Heart left ventricle (tissue), 16 donors: ENCODE results near the gene GPR39. TPM values are rescaled to one million over a fixed set of nuclear protein-coding genes. Genes with fewer than 3 reads are reported as not detected.

Source experiments
- ATAC-seq, 4 donors: fragments of 200-7000 bp; cut with Tn5 transposase; one replicate each; pipeline ENCODE4 v1.9.1; 2020 to 2022; ENCODE audit warnings: moderate library complexity in 4 of 4, mild to moderate bottlenecking in 3 of 4, moderate number of reproducible peaks in 1 of 4
- DNase-seq, 5 donors: peaks; one replicate each; pipeline ENCODE4 v3.0.0-alpha.2; 2020
- H3K27ac ChIP-seq, 12 donors: fragments of 200-600 bp; sonication (generic) in 4 of 12; one replicate each; pipeline versions ENCODE4 v1.5.0 to v1.8.0; 2016 to 2022; ENCODE audit warnings: mild to moderate bottlenecking in 2 of 12
- H3K27me3 ChIP-seq, 9 donors: fragments of 200-600 bp; sonication (generic) in 2 of 9; one replicate each; pipeline versions ENCODE4 v1.5.1 to v1.8.0; 2016 to 2022; ENCODE audit warnings: mild to moderate bottlenecking in 3 of 9
- H3K36me3 ChIP-seq, 9 donors: fragments of 200-600 bp; sonication (generic) in 2 of 9; one replicate each; pipeline versions ENCODE4 v1.5.0 to v1.8.0; 2018 to 2022; ENCODE audit warnings: mild to moderate bottlenecking in 2 of 9
- H3K4me1 ChIP-seq, 12 donors: fragments of 200-600 bp; sonication (generic) in 4 of 12; one replicate each; pipeline versions ENCODE4 v1.5.0 to v1.8.0; 2016 to 2022; ENCODE audit warnings: mild to moderate bottlenecking in 3 of 12
- H3K4me3 ChIP-seq, 12 donors: fragments of 200-600 bp; sonication (generic) in 4 of 12; one replicate each; pipeline versions ENCODE4 v1.5.0 to v1.8.0; 2017 to 2022; ENCODE audit warnings: mild to moderate bottlenecking in 9 of 12, moderate library complexity in 4 of 12
- H3K9me3 ChIP-seq, 12 donors: fragments of 200-600 bp; sonication (generic) in 4 of 12; one replicate each; pipeline versions ENCODE4 v1.5.0 to v1.8.0; 2016 to 2022; ENCODE audit warnings: mild to moderate bottlenecking in 1 of 12
- POLR2A ChIP-seq, 2 donors: fragments of 450-650 bp; IDR thresholded peaks; one replicate each; pipeline ENCODE4 v1.6.1; 2017; ENCODE audit warnings: antibody characterized with exemption in 2 of 2, mild to moderate bottlenecking in 2 of 2, moderate library complexity in 2 of 2
- WGBS, 4 donors: extraction: QIAGEN DNeasy Blood & Tissue Kit in 2 of 4; methylation state at CpG; one replicate each; pipeline versions ENCODE4 v1.1.5 to v1.1.7; 2013 to 2018; 5-methylcytosine and 5-hydroxymethylcytosine counted together
- intact Hi-C, 10 donors: fragments of 100-400 bp; cut with DNase I; formaldehyde crosslinking; loops; one replicate each; pipeline versions ENCODE4 v1.11.1 to v1.14.2; 2022
- polyA plus RNA-seq, 2 donors: library from polyadenylated mRNA; stranded (reverse); fragments of 200-250 nt; gene quantifications; one replicate each; pipeline ENCODE4 v1.2.3, GENCODE V29; 2013
- total RNA-seq, 9 donors: library from RNA; depleted of rRNA in 2 of 9; stranded (reverse); fragments of >200 nt in 2 of 9; fragmentation: NEBNext Ultra II Directional in 3 of 9; extraction: Animal tissue kit (Norgen Biotek cat#: 25700) in 3 of 9; gene quantifications; one replicate each; pipeline versions ENCODE4 v1.1.0 to v1.2.4, GENCODE V29; 2016 to 2023
- TF ChIP-seq, protein P1 (sequence below), 12 donors: fragments of 200-600 bp; sonication (generic) in 4 of 12; IDR thresholded peaks; one replicate each; pipeline versions ENCODE4 v1.5.0 to v1.8.0; 2018 to 2022; ENCODE audit warnings: antibody characterized with exemption in 12 of 12, mild to moderate bottlenecking in 5 of 12
- donor health status: ischemic (EF 13 %, LVEDD 7.1; RV severe dilation, severe dysfunction).
- donor health status: healthy with polysubstance abuse.
- donor health status: DM: no; HTN: yes; CAD: no.
- donor health status: DM: no; HTN: no; CAD: no.
- donor health status: ischemic (EF 25% LVEDD 6.9; RV normal size, moderate dysfunction).
- donor health status: ischemic (EF 25% LVEDD 5.7; RV mildly dilated, moderate dysfunction).
- donor health status: healthy.
- donor health status: DM: yes; HTN: yes; CAD: no.
- donor health status: ischemic (EF 35%, LVEDD 5.7; RV mildly dilated, moderate dysfunction).
- donor health status: nonischemic (EF 11% LVEDD 7.7; RV severe dilation, severe dysfunction).
- donor health status: DM: yes; HTN: yes; CAD: no.
- donor health status: PGD.
- donor health status: ischemic (EF 29% LVEDD 5.4; RV normal size, mild dysfunction).
- donor health status: nonischemic (EF 23%, LVEDD 6.1; RV moderate dilation, normal function).

The GPR39 gene
- total and polyA plus RNA-seq, 11 donors: 0.11 TPM; not detected in 10

DNA sequence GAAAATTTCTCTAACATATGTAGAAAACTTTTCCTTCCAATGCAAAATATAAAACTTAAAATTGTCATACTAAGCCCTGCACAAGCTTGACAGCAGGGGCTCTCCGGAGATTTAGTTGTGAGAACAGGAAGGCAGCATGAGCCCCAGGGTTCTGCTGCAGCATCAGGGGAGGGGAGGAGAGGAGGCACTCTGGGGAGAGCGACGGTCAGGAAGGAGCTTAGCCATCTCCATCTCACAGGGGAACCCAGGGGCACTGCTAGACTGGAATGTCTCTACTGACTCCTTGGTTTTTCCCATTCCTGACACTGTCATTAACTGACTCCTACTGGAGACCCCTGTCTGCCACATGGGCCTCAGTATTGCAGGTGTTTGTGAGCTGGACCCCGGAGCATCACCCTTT lies 123.6 kb downstream of the GPR39 start:
- WGBS, 4 donors: 63 to 78% (median 68%) methylated on average over 4 of the region's 4 CpGs
- no peak for TF ChIP-seq POLR2A (IDR thresholded peaks at IDR 0.05)
- TF ChIP-seq, protein P1, sequence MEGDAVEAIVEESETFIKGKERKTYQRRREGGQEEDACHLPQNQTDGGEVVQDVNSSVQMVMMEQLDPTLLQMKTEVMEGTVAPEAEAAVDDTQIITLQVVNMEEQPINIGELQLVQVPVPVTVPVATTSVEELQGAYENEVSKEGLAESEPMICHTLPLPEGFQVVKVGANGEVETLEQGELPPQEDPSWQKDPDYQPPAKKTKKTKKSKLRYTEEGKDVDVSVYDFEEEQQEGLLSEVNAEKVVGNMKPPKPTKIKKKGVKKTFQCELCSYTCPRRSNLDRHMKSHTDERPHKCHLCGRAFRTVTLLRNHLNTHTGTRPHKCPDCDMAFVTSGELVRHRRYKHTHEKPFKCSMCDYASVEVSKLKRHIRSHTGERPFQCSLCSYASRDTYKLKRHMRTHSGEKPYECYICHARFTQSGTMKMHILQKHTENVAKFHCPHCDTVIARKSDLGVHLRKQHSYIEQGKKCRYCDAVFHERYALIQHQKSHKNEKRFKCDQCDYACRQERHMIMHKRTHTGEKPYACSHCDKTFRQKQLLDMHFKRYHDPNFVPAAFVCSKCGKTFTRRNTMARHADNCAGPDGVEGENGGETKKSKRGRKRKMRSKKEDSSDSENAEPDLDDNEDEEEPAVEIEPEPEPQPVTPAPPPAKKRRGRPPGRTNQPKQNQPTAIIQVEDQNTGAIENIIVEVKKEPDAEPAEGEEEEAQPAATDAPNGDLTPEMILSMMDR (IDR thresholded peaks at IDR 0.05): no peak

DNA sequence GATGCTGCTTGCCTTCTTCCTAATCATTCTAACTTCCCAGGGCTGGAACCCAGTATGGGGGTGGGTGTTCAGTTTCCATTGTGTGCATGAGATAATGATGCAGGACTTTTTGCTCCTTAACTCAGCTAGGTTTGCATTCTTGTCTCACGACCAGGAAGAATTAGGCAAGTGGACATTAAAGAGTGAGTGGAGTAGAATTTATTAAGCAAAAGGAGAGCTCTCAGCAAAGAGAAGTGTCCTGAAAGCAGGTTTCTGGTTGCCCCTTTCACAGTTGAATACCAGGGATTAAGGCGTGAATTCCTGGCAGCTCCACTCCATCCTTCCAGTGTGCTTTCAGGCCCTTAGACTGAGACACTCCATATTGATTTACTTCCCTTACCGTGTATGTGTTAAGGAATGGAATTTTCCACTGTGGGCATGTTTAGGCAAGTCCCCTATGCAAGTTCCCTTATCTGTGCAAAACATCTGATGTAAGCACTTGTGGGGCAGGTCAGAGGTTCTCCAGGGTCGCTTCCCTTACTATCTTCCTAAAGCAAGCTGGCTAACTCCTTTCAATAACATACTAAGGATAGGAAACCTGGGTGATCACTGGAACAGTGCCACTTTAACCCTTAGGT lies 126.5 kb downstream of the GPR39 start:
- 56 to 77% (median 69%) methylated on average over 4 of the region's 4 CpGs for WGBS, 4 donors
- intact Hi-C loops: loop anchor here in 5 of 10 donors (5.0 to 10.0 kb wide), 5 partner anchors 622 to 1299 kb away; partner anchors contain the start of gene NCKAP5 (in 2 of the 5)
- ATAC-seq: no peak

More for the DNA sequence above, 123.6 kb downstream of the GPR39 start:
- H3K27ac ChIP-seq: no peak overlapping the region
- H3K4me1 ChIP-seq: no peaks in the 10 kb centered on the region
- DNase-seq: no peak
- intact Hi-C loops: loop anchor here in 5 of 10 donors (5.0 to 10.0 kb wide), 5 partner anchors 625 to 1302 kb away; partner anchors contain the start of gene NCKAP5 (in 2 of the 5)
- H3K36me3 ChIP-seq: no peaks in the 10 kb centered on the region
- no peak for ATAC-seq
- no peaks in the 10 kb centered on the region for H3K27me3 ChIP-seq
- H3K9me3 ChIP-seq: peaks cover 0 to 44% (median 11%) of the 10 kb centered on the region in 12 donors
- no peak overlapping the region for H3K4me3 ChIP-seq

DNA sequence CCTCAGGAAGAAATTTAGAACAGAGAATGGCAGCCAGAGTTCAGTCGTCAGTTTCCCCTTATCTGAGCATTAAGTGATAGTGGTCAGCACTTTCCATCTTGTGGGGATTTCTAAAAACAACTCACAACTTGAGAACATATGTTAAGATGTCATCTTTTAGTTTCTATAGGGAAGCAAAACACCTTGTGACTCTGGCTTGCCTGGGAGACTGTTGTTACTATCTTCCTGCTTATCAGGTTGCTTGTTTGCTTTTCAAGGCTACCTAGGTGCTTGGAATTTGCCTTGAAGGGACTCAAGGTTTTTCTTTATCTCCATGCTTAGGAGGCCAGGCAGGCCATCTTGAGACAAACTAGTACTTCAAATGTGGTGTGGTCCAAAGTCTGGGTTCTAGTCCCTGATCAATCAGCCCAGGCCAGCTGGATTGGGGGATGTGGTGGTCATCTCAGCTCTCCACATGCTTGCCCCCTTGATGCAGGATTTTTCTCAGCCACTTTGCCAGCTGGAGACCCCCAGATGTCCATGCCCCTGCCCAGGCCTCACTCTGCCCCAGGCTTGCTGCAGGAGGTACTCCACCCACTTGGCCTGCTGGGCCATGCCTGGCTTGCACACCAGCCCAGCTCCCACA lies 127.5 kb downstream of the GPR39 start:
- intact Hi-C loops: loop anchor here in 5 of 10 donors (5.0 to 10.0 kb wide), 5 partner anchors 621 to 1298 kb away; partner anchors contain the start of gene NCKAP5 (in 2 of the 5)
- Histone ChIP-seq H3K36me3 (no peaks in the 10 kb centered on the region), H3K27me3 (peaks cover 0 to 8% (median 0%) of the 10 kb centered on the region in 9 donors), H3K27ac (no peak overlapping the region), H3K4me3 (no peak overlapping the region), H3K4me1 (no peaks in the 10 kb centered on the region), H3K9me3 (peaks cover 0 to 33% (median 11%) of the 10 kb centered on the region in 12 donors)
- TF ChIP-seq, protein P1 (IDR thresholded peaks at IDR 0.05): no peak
- TF ChIP-seq POLR2A (IDR thresholded peaks at IDR 0.05): no peak
- ATAC-seq (no peak), DNase-seq (no peak)
- WGBS, 4 donors: 36 to 52% (median 42%) methylated on average over 1 of the region's 1 CpG

More for the DNA sequence above, 126.5 kb downstream of the GPR39 start:
- H3K9me3 ChIP-seq: peaks cover 0 to 33% (median 11%) of the 10 kb centered on the region in 12 donors
- no peaks in the 10 kb centered on the region for H3K4me1 ChIP-seq
- TF ChIP-seq, protein P1 (IDR thresholded peaks at IDR 0.05): no peak
- TF ChIP-seq POLR2A (IDR thresholded peaks at IDR 0.05): no peak
- no peaks in the 10 kb centered on the region for H3K36me3 ChIP-seq
- H3K27ac ChIP-seq: no peak overlapping the region
- H3K4me3 ChIP-seq: no peak overlapping the region
- no peak for DNase-seq
- peaks cover 0 to 2% (median 0%) of the 10 kb centered on the region in 9 donors for H3K27me3 ChIP-seq

DNA sequence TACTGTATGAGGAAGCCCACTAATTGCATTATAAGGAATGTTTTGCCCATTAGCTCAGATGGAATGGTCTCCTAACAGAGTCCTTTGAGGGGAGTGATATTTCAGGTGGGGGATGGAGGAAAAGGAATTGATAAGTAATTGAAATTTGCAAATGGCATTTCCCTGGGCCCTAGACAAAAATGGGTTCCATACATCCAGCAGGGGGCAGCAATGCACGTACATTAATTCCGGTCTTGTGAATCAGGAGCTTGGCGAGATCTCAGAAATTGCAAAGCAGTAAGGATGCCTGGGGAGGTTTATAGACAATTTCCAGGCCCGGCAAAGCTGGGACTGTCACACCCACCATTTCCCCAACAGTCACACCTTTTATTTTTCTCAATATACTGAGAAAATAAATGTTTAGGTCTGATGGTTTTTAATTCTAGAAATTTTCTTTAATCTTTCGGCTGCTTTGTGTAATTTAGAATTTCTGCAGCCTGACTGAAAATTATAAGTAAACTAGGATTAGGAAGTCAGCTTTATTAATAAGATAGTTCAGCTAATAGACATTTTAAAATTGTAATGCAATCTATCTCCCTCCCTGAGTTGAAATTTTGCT lies 130.6 kb downstream of the GPR39 start:
- ATAC-seq (peak in 1 of 4 donors; percentile 51), DNase-seq (peak in 4 of 5 donors; percentile 48 to 74 (median 52))
- peaks cover 0 to 30% (median 12%) of the 10 kb centered on the region in 12 donors for H3K9me3 ChIP-seq
- 24 to 32% (median 26%) methylated on average over 5 of the region's 5 CpGs for WGBS, 4 donors
- H3K36me3 ChIP-seq: no peaks in the 10 kb centered on the region
- H3K27me3 ChIP-seq: peaks cover 0 to 8% (median 0%) of the 10 kb centered on the region in 9 donors
- H3K4me1 ChIP-seq: no peaks in the 10 kb centered on the region
- no peak overlapping the region for H3K27ac ChIP-seq
- TF ChIP-seq, protein P1 (IDR thresholded peaks at IDR 0.05): peak; percentile 53 to 76 (median 64)
- no peak for TF ChIP-seq POLR2A (IDR thresholded peaks at IDR 0.05)
- intact Hi-C loops: loop anchor here (2.0 to 10.0 kb wide), 12 partner anchors 618 to 1300 kb away; partner anchors contain the start of gene NCKAP5 (in 2 of the 10)
- H3K4me3 ChIP-seq: no peak overlapping the region
